ENCODE measurements around the gene ITPR1.

The ITPR1 gene

DNA sequence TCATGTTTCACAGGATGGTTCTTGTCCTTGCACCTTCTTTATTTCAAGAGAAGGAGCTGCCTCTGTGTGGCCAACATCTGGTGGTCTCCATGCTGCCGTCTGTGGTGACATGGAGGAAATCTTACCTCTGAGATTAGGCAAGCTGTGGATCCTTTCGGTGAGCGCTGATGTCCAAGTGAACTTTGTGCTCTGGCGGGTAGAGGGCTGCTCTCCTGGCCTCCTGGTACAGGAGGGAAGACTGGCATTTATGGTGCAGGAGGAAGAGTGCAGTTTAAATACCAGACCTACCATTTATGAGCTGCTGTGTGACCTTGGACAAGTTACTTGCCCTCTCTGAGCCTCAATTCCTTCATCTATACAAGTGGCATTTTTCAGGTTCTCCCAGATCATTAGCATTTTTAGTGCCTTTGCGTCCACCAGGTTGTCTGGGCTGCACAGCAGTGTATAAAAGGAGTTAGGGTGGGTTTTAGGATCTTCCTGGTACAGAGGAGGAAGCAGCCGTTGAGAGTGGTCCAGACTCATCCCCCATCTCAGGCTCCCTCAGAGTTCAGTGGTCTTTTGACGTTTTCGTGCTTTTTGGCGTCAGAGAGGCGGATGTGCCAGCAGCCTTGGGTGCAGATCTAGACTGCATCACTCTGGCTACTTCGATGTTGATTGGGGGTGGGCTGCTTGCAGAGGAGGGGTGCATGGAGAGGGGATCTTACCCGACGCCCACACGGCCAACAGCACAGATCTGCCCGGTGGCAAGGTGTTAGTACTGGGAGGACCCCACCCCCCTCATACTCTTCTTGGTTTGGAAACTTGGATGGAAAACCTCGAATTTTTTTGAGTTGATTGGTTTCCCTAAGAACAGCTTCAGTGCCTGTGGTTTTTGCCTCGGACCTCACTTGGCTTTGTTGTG, 162.2 kb downstream of the ITPR1 start:
- no peak for DNase-seq

- DNase-seq, result no peak
These were observed 162.9 kb downstream of the ITPR1 start for GRCh38 chr3:4656059-4656458.

GRCh38 chr3:4656626-4657328, 163.6 kb downstream of the ITPR1 start:
- DNase-seq, result no peak

- no peak for DNase-seq
These were observed 167.8 kb downstream of the ITPR1 start for GRCh38 chr3:4660936-4661335.

DNA sequence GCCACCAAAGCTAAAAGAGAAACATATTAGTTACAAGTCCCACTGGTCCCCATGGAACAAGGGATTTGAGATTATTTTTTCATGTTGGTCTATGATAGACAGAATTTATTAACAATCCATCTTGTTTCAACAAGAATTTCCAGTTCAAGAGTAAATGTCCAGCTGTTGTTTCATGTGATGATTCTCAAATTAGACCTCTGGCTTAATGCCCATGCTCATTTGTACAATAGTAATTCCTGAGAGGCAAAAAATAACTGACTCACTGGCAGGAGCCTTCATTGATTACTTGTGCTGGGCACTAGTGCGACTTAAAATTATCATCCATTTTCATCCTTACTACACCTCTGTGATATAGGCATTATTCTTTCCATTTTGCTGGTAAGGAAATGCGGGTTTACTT, 171.3 kb downstream of the ITPR1 start:
- no peak for DNase-seq

- DNase-seq, result no peak
These were observed 172.0 kb downstream of the ITPR1 start for GRCh38 chr3:4665197-4665596.

DNA sequence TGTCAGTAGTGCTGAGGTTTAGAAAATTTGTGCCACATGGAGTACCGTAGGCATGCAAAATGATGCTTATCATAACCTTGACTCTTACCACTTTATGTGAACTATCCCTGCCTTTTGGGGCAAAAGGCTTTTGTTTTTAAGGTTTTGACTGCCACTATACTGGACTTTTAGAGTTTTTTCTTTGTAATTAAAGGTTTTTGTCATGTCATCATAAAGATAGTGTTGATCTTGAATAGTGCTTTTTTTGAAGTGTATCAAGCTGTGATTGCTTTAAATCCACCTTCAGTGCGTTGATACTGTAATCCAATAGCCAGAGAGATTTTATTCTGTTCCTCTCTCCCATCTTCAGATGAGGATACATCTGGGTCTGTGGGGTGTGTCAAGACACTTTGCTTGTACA, 172.9 kb downstream of the ITPR1 start:
- DNase-seq, result no peak

DNA sequence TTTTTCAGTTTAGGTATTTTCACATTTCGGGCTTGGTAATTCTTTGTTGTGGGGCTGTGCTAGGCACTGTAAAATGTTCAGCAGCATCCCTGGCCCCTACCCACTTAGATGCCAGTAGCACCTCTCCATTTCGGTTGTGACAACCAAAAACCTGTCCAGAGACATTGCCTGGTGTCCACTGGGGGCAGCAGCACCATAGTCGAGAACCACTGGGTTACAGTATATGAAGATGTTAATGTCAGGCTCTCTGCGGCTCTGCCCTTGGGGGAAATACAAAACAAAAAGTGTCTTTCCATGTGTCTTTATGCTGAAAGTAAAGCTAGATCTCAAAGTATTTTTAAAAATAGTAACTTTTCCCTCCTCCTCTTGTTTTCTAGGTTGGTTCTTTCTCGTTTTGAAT, 177.2 kb downstream of the ITPR1 start:
- no peak for DNase-seq

- no peak for DNase-seq
These were observed 179.7 kb downstream of the ITPR1 start for GRCh38 chr3:4672725-4673275.

GRCh38 chr3:4674216-4674615, 181.1 kb downstream of the ITPR1 start:
- DNase-seq, result no peak

DNA sequence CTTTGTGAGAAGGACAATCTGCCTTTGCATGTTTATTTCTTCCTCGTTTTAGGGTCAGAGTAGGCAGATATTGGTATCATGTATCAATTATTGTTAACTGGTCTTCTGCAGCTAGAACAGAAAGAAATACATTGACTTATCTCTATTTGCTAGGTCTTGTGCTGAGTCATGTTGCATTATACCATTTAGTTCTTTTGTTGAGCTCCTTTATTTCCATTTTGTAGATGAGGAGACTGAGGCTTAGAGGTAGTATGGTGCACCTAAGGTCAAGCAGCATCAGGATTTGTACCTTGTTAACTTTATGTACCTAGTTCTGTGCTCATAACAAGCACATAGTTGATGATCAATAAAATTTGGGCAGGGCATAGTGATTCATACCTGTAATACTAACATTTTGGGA, 182.6 kb downstream of the ITPR1 start:
- DNase-seq, result no peak

DNA sequence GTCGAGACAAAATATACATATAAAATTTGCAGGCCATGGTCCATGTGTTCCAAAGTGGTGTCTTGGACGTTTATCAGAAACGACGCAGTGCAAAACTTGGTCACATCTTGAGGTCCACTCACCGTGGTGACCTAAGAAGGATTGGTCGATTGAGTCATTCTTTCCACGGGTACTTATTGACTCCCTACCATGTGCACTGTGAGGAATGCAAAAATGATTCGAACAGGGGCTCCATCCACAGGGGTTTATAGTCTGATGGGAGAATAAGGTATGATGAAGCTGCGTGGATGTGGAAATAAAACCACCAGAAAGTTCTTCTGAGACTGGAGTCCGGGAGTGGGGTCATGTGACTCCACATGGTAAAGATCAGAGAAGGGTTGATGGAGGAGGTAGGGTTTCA, 185.2 kb downstream of the ITPR1 start:
- DNase-seq, result no peak

DNA sequence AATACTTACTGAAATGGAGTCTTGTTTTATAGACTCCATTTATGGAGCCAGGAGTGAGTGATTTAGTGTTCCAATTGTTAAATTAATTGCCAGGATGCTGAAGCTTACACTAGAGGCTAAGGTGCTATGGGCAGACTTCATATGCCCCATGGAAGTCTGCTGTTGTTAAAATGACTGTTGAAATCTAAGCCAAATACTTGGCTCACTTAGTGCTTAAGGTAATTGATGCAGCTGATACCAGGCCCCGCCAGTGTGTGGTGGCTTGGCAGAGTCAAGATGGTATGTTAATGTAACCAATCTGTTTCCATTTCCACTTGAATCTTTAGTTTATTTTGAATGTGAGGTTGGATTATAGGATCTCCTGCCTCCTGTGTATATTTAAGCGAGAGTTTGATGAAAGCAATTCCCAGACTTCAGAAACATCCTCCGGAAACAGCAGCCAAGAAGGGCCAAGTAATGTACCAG, 187.1 kb downstream of the ITPR1 start:
- DNase-seq, result no peak

- DNase-seq, result no peak
These were observed 187.7 kb downstream of the ITPR1 start for GRCh38 chr3:4680871-4681300.

GRCh38 chr3:4681301-4681700, 188.2 kb downstream of the ITPR1 start:
- no peak for DNase-seq

DNA sequence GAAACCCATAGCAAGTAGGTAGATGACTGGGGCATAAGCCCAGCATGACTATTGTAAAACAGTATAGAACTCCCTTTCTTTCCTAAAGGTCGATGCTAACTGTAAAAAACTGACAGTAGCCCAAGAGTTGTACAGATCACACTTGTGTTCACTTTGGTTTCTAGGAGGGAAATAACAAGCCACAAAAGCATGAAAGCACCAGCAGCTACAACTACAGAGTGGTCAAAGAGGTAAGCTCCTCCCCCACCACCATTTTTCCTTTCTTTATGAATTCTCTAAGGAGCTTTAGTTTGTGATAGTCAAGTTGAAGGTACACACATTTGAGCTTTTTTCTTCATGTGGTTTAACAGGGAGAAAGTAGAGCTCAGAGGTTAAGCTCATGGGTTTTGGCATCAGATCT, 191.0 kb downstream of the ITPR1 start:
- no peak for DNase-seq

DNA sequence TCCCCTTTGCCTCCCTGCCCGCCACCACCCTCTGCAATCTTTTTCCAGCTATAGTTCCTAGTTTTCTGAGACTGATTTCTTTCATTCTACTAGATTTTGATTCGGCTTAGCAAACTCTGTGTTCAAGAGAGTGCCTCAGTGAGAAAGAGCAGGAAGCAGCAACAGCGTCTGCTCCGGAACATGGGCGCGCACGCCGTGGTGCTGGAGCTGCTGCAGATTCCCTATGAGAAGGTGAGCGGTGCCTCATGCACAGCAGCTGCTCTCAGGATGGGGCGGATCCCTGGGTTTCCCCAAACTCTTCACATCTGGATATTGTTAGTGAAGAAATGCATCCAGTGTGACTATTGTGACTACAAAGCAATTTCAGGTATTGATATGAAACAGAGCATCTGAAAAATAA, 191.8 kb downstream of the ITPR1 start:
- no peak for DNase-seq

DNA sequence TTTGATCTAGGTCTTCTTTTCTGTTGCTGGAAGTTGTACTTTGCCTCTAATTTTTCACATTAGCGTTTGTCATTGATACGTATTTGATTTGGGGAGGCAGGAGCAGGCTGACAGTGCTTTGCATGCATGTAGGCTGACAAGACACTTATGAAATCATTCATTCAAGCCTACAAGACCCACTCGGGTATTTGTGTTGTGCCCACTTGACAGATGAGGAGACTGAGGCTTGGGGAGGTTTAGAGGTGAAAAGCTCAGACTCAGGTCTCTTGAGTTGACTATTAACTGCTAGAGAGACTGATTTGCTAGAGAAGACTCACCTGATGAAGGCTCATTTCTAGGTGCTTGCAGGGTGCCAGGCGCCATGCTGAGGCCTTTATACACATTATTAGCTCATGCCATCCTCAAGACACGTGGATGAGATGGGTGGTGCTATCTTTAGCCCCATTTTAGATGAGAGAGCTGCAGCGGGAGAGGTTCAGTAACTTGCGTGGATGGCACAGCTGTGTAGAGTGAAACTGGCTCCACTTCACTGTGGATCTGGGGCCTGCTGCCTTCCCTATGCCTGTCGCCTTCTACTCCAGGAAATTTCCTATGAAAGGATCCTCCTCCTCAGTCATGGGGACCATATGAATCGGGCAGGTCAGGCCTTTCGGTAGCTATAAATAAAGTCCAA, 192.7 kb downstream of the ITPR1 start:
- no peak for DNase-seq

GRCh38 chr3:4686619-4687018, 193.5 kb downstream of the ITPR1 start:
- DNase-seq, result no peak

- DNase-seq, result no peak
These were observed 194.0 kb downstream of the ITPR1 start for GRCh38 chr3:4687167-4687566.

DNA sequence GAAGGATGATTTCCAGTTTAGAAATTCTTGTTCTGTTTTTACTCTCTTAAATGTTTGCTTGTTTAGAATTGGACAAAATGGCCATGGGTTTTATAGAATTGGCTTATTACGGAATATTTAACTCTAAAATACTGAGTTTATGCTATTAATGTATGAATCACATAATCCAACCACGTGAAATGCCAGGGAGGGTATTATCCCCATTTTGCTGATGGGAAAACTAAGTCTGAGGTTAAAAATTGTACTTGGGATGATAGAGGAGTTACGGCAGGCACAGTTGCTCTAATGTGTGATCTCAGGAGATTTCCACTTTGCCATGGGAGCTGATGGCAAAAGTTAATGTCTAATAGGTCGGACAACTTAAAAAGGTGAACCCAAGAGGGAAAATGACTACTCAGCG, 194.4 kb downstream of the ITPR1 start:
- no peak for DNase-seq

DNA sequence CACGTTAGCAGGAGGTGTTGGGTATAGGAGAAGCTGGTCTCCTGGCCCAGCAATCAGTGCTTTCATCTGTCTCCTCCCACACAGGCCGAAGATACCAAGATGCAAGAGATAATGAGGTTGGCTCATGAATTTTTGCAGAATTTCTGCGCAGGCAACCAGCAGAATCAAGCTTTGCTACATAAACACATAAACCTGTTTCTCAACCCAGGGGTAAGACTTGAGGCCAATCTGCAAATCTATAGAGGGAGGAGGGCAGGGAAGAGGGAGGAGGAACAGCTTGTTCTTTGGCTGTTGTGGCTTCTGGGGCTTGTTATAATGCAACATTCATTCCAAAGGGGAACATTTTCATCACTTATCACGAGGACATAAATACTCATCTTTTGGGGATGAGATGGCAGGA, 195.3 kb downstream of the ITPR1 start:
- DNase-seq, result no peak

- no peak for DNase-seq
These were observed 195.9 kb downstream of the ITPR1 start for GRCh38 chr3:4689021-4689420.

Data from stimulated activated CD4-positive, alpha-beta T cell treated with anti-CD3 and anti-CD28 coated beads, Interleukin-4, amount 100 ng/mL, for 1 hour (primary cell).